Stimulated activated CD4-positive, alpha-beta T cell treated with anti-CD3 and anti-CD28 coated beads, Interleukin-15, amount 100 ng/mL, for 48 hours (primary cell): ENCODE data around the gene COL18A1.
A peak's percentile ranks its signal among the peaks of the same experiment; 100 is the strongest.

ENCODE experiments used
- DNase-seq, 2 donors: peaks; one replicate each; pipeline ENCODE4 v3.0.0-alpha.2; 2020; ENCODE audit warnings: low read depth in 2 of 2

COL18A1 gene

GRCh38 chr21:45468971-45469272, 64.0 kb downstream of the COL18A1 start:
- no peak for DNase-seq

DNA sequence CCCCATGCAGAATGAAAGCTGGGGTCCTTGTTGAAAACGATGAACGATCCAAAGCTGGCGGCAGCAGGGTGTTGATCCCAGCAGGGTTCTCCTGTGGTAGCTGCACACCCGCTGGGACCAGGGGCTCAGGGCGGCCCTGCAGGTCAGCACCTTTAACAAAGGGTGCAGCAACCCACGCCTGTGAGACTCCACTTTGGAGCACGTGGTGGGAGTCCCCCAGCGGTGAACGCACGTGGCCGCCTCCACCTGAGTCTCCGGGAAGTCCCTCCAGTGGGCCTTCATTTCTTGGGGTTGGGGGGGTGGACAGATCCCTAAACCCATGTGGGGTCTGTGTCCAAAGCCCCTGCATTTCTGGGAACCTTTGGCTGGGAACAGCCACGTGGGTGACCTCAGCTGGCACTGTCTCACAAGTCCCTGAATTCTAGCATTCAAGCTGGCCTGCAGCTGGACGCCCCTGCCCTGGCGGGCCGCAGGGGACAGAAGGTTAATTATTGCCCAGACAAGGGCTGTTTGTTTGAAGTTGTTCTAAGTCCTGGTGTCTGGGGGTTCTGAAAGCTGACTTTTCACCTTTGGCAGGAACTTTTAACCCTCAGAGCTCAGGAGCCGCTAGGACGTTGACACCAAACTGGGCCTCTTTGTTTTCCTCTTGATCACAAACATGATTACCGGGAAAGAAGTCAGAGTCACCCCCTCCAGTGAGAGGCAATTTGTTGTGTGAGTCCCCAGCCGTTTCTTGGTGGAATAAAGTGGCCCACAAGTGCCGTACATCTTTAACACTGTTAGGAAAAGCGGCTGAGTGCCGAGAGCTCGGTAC, 64.5 kb downstream of the COL18A1 start:
- no peak for DNase-seq

- DNase-seq: no peak
Measured at GRCh38 chr21:45470087-45470515, 65.1 kb downstream of the COL18A1 start.

GRCh38 chr21:45470773-45471524, 66.0 kb downstream of the COL18A1 start:
- DNase-seq: peak; percentile 21 to 38

DNA sequence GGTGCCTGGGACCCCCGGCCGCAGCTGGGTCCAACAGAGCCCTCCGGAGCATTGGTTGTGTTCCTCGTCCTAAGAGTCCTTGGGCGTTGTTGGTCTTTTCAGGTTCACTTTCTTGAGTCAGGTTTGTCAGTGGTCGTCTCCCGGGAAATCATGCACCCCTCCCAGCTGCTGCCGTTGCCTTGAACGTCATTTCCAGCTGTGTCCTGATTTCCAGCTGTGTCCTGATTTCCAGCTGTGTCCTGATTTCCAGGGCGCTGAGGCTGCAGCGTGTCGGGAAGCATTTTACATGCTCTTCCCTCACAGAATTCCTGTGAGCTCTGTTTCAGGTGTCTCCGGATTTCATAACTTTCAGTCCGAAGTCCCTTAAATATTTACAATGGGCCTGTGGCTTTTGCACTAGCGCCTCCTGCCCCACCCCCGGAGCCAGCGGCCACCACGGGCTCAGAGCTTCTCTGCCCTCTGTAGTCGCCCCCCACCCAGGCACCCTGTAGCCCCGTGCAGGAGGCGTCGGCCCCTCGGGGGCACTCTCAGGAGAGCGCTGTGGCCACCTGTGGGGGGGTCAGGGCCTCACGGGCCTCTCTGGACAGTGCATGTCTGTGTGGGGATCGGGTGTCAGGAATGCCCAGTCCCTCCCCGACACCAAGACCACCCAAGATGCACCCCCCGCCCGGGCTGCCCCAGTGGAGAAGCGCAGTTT, 66.7 kb downstream of the COL18A1 start:
- no peak for DNase-seq

DNA sequence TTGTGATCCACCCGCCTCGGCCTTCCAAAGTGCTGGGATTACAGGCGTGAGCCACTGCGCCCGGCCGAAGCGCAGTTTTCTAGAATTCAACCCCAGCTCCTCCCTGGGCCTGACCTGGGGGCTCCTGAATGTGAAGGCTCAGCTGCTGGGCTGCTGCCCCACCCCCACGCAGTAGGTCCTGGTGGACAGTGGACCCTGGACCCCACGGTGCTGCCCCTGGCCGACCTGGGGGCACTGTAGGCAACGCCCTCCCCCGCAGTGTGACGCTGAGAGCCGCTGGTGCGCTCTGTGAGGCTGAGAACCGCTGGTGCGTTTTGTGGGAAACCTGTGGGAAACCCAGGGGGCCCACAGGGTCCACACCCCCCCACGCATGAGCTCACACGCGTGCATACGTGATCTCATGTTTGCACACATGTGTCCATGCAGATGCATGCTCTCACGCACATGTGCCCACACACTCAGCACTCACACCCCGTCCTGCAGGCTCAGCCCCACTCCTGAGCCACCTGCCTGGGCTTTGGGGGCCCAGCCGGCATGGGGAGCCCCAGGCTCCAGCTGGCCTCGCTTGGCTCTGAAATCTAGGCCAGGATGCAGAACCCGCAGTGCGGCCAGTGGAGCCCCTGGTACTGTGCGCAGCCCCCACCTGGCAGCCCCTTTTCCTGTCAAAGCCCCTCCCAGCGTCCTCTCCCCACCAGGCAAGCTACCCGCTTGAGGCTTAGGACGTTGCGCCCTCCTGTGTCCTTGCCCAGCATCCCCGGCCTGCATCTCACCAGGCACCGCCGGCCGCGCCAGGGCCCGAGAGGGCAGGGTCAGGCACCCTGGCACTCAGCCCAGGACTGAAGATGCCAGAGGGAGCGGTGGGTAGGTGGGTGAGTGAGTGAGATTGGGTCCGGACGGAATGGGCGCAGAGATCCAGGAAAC, 67.7 kb downstream of the COL18A1 start:
- no peak for DNase-seq

- no peak for DNase-seq
Measured at GRCh38 chr21:45473496-45474322, 68.7 kb downstream of the COL18A1 start.

DNA sequence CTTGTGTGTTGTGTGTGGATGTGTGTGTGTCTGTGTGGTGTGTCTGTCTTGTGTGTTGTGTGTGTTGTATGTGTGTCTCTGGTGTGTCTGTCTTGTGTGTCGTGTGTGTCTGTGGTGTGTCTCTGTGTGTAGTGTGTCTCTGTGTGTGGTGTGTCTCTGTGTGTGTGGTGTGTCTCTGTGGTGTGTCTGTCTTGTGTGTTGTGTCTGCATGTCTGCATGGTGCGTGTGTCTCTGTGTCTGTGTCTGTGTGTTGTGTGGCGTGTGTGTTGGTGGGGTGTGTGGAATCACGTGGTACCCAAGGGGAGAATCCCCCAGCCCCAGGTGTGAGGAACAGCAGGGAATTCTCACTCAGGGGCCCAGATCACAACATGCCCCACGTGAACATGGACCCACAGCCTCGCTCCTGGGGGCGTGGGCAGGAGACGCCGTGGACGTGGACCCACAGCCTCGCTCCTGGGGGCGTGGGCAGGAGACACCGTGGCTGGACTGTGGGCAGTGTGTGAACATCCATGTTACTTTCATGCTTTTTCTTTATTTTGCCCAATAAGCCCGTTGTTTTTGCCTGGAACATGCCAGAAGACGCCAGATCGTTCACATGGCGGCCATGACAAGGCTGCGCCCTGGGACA, 69.5 kb downstream of the COL18A1 start:
- DNase-seq: no peak

GRCh38 chr21:45475004-45475685, 70.2 kb downstream of the COL18A1 start:
- no peak for DNase-seq

DNA sequence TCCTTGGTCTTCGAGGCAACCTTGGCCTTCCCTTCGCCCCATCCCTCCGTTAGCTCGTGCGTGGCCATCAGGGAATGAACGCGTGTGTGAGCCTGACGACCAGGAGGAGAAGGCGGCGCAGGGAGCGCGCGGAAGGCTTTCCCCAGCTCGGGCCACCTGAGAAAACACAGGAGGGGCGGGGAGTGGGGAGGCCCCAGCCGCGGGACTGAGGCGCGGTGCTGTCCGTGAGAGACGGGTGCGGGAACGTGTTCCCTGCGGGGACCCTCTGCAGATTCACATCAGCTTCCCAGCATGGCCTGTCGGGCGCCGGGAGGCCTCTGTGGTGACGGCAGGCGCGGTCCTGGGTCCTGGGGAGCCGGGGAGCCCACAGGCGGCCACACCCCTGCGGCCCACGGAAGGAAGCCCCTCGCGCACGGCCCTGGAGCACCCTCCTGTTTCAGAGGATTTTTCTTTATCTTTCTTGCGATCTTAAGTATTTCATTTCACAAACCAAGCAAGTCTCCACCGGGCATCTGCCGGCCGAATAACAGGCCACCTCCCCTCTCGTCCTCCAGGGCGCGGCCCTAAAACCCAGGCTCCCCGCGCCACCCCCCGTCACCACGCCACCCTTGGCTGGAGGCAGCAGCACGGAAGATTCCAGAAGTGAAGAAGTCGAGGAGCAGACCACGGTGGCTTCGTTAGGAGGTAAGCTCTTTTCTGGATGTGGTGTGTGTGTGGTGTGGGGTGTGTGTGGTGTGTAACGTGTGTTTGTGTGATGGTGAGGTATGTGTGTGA, 71.0 kb downstream of the COL18A1 start:
- no peak for DNase-seq

- no peak for DNase-seq
Measured at GRCh38 chr21:45476582-45476981, 71.6 kb downstream of the COL18A1 start.

DNA sequence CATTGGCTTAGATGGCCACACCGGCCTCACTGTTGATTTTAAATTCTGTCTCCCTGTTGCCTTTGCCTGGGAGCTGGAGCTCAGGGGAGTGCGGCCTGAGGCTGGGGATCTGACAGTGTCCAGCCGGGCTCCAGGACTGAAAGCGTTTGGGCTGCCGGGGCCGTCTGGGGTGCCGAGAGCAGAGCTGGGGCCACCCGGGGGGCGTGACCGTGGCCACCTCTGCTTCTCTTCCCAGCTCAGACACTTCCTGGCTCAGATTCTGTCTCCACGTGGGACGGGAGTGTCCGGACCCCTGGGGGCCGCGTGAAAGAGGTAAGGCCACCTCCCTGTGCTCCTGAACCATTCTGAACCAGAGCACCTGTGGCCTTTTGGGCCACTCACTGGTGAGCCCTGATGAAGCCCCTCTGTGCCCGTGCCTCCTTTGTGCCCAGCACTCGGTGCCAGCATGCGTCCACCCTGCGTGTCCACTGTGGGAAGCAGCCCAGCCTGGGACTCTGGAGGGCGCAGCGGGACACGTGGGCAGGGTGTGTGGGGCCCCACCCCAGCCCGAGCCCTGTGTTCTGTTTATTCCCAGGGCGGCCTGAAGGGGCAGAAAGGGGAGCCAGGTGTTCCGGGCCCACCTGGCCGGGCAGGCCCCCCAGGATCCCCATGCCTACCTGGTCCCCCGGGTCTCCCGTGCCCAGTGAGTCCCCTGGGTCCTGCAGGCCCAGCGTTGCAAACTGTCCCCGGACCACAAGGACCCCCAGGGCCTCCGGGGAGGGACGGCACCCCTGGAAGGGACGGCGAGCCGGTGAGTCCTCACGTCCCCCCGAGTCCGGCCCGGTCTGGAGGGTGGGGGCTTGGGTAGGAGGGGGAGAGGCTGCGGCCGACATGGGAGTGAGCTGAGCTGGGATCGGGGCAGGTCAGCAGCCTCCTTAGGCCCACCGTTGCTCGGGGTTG, 72.5 kb downstream of the COL18A1 start:
- no peak for DNase-seq

DNA sequence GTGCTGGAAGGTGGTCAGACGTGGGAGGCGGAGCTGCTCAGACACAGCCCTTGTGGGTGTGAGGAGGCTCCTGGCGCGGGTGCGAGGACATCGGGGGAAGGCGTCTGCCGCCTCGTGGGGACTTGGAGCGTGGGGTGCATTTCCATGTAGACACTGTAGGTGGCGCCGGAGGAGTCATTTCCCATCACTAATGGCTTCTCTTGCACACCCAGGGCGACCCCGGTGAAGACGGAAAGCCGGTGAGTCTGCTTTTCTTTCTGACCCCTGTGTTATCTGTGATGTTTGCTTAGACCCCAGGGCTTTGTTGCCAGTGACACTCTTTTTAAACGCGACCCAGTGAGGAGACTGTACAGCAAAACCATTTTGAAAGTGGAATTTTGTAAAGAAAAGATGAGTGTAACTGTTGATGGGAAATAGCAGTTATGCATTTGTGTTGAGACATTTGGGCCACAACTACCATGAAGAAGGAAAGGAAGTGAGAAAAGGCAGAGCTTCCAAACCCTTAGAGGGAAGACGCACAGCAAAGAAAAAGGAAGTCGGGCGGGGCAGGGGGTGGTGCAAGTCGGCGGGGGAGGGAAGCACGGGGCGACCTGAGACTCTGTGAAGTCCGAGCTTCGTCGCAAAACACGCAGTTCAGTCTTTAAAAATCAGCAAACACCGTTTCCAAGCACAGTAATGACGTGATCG, 73.3 kb downstream of the COL18A1 start:
- peak; percentile 62 to 74 for DNase-seq

DNA sequence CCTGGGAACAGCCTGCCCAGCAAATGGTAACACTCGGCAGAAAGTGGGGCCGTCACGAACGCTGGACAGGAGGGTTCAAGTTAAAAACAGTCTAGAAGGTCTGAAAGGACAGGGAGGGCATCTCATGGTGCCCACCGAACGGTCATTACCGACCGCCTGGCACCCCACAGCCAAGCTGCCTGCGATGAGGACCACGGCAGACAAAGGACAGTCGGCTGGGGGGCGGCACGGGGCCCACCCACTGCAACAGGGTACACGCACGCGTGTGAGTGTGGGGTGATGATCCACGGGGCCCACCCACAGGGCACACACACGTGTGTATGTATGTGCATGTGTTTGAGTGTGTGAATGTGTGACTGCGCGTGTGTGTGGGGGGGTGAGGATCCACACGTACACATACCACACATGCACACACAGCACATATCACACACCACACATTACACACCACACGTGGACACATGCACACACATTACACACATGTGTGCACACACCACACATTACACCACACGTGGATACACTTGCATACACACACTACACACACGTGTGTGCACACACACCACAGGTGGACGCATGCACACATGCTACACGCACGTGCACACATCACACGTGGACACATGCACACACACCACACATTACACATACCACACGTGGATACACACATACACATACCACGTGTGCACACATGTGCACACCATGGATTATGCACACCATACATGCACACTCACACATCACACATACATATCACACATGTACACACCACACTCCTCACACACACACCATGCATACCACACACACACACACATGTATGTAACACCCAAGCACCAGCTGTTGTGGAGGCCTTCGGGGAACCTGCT, 74.1 kb downstream of the COL18A1 start:
- DNase-seq: no peak

DNA sequence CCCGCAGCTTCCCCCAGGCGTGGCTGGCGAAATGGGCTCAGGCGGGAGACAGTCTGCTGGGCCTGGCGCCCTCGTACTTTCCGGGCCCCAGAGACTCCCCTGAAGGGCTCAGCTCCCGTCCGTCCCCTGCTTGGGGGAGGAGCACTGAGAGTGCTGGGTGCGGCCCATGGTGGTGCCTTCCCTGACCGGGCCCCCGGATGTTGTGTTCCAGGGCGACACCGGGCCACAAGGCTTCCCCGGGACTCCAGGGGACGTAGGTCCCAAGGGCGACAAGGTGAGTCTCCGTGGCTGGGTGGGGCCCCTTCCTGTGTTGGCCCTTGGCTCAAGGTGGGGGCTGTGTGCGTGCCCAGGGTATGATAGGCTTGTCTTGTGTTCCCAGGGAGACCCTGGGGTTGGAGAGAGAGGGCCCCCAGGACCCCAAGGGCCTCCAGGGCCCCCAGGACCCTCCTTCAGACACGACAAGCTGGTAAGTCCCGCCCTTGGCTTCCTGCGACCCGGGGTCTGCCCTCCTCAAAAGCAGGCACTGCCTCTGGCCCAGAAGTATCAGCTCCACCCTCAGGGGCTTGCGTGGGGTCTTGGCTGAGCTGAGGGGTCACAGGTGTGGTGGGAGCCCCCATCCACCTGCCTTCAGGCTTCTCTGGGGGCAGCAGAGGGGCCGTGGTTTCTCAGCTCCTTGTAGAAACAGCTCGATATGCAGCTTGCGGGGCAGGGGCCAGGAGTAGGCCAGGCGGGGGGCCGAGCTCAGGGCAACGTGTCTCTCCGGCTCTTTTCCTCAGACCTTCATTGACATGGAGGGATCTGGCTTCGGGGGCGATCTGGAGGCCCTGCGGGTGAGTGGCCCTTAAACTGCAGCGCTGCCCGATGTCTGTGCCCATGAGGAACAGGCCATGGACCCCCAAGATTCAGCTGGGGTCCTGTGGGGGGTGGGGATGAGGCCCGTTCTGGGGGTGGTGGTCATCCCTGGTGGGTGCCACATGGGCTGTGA, 75.0 kb downstream of the COL18A1 start:
- no peak for DNase-seq
